HepG2 (cell line): ENCODE measurements around the gene PDE4D. TPM values are rescaled to one million over a fixed set of nuclear protein-coding genes. Genes with fewer than 3 reads are reported as not detected.

ENCODE experiments used
- ATAC-seq: fragments of 200-7000 bp; cut with Tn5 transposase; 3 replicates; pipeline ENCODE4 v1.9.1; 2020; ENCODE audit warnings: mild to moderate bottlenecking, moderate library complexity
- BruUV-seq: library from RNA; stranded (reverse); fragments of 400-500 nt; replicated peaks from 2 replicates; lab custom pipeline; 2021; lab: Mats Ljungman, UMichigan
- CTCF ChIA-PET: fragments of 300-600 bp; formaldehyde crosslinking; extraction: SDS; loops from one replicate; lab custom pipeline; 2021; ENCODE audit warnings: low total read pairs, inconsistent platforms, low intra/inter-chr PET ratio; lab: Yijun Ruan, JAX
- POLR2A ChIA-PET: fragments of 350-600 bp; sonication (Branson Sonifier 250); formaldehyde crosslinking; loops from one replicate; lab custom pipeline; 2020; ENCODE audit warnings: antibody characterized with exemption, inconsistent platforms; lab: Yijun Ruan, JAX
- DNase-seq: peaks from one replicate; pipeline ENCODE4 v3.0.0-alpha.2; 2015; ENCODE audit warnings: low spot score
- FAIRE-seq: peaks from 3 replicates; lab custom pipeline; 2011; peaks lifted over from hg19 to GRCh38; lab: Jason Lieb, UNC
- H2AFZ ChIP-seq: one replicate; pipeline ENCODE4 v1.6.1; 2011; ENCODE audit warnings: low read length, inconsistent platforms
- H3K27ac ChIP-seq: fragments of 300-600 bp; 3 replicates; pipeline ENCODE4 v1.8.0; 2011; ENCODE audit warnings: mixed run types, mild to moderate bottlenecking, mixed read lengths, low read length, inconsistent platforms; ENCODE audit not compliant: insufficient read depth; ENCODE audit errors: extremely low read length
- H3K27me3 ChIP-seq, 2 experiments: fragments of 200-600 bp in 1 of 2; 2 replicates in 1 of 2; 3 replicates in 1 of 2; pipeline versions ENCODE4 v1.6.0 to v1.8.0; 2011; ENCODE audit warnings: low read length in 2 of 2, mild to moderate bottlenecking in 2 of 2, moderate library complexity in 2 of 2, inconsistent platforms in 1 of 2; ENCODE audit not compliant: insufficient read depth in 2 of 2, control insufficient read depth in 1 of 2
- H3K36me3 ChIP-seq, 2 experiments: fragments of 200-600 bp in 1 of 2; replicated peaks in 1 of 2; 2 replicates in 1 of 2; 3 replicates in 1 of 2; pipeline versions ENCODE4 v1.5.1 to v1.8.0; 2011; ENCODE audit warnings: low read length in 2 of 2, inconsistent platforms in 1 of 2; ENCODE audit not compliant: insufficient read depth in 2 of 2, control insufficient read depth in 1 of 2
- H3K4me1 ChIP-seq: 2 replicates; pipeline ENCODE4 v1.5.1; 2012; ENCODE audit warnings: low read length, inconsistent platforms; ENCODE audit not compliant: insufficient read depth
- H3K4me2 ChIP-seq: 2 replicates; pipeline ENCODE4 v1.6.0; 2011; ENCODE audit warnings: low read depth, low read length, inconsistent platforms
- H3K4me3 ChIP-seq, 3 experiments: fragments of 200-600 bp in 1 of 3; sonication (generic), shearing (Covaris generic) in 1 of 3; replicated peaks in 1 of 3; 2 replicates each; pipeline ENCODE4 v1.5.1; 2011 to 2016; ENCODE audit warnings: low read length in 3 of 3, inconsistent platforms in 2 of 3, low read depth in 2 of 3, mild to moderate bottlenecking in 2 of 3, control low read depth in 1 of 3, mixed read lengths in 1 of 3; ENCODE audit not compliant: insufficient read depth in 1 of 3
- H3K79me2 ChIP-seq: one replicate; pipeline ENCODE4 v1.6.1; 2011; ENCODE audit warnings: low read length, inconsistent platforms; ENCODE audit not compliant: insufficient read depth
- H3K9ac ChIP-seq: 2 replicates; pipeline ENCODE4 v1.6.0; 2011; ENCODE audit warnings: mild to moderate bottlenecking, low read depth, low read length, inconsistent platforms; ENCODE audit not compliant: insufficient read depth
- H3K9me3 ChIP-seq: 2 replicates; pipeline ENCODE4 v1.5.1; 2012; ENCODE audit warnings: mild to moderate bottlenecking, low read length
- H4K20me1 ChIP-seq: 2 replicates; pipeline ENCODE4 v1.6.0; 2011; ENCODE audit warnings: inconsistent platforms, mild to moderate bottlenecking, low read length, moderate library complexity; ENCODE audit not compliant: insufficient read depth
- ARID4A ChIP-seq: sonication (generic); formaldehyde crosslinking; IDR thresholded peaks from 2 replicates; pipeline ENCODE4 v1.5.0; 2020; ENCODE audit warnings: mild to moderate bottlenecking, missing genetic modification reagents, borderline replicate concordance
- ARNT ChIP-seq: fragments of 450-650 bp; IDR thresholded peaks from 2 replicates; pipeline ENCODE4 v1.6.1; 2017
- BHLHE40 ChIP-seq: IDR thresholded peaks from 2 replicates; pipeline ENCODE4 v1.6.1; 2011; ENCODE audit warnings: low read length, improper control_type of control experiment
- CHCHD3 ChIP-seq: sonication (generic); formaldehyde crosslinking; IDR thresholded peaks from 2 replicates; pipeline ENCODE4 v1.8.0; 2022; ENCODE audit warnings: mild to moderate bottlenecking, missing genetic modification reagents, moderate library complexity
- GTF3A ChIP-seq: sonication (generic); formaldehyde crosslinking; conservative IDR thresholded peaks from 2 replicates; pipeline ENCODE4 v1.4.0; 2020; ENCODE audit warnings: mild to moderate bottlenecking, missing genetic modification reagents
- NFKB2 ChIP-seq: sonication (generic); formaldehyde crosslinking; IDR thresholded peaks from 2 replicates; pipeline ENCODE4 v1.4.0; 2020; ENCODE audit warnings: missing genetic modification reagents, borderline replicate concordance
- PRDM15 ChIP-seq: sonication (generic); formaldehyde crosslinking; IDR thresholded peaks from 2 replicates; pipeline ENCODE4 v1.4.0; 2020; ENCODE audit warnings: missing genetic modification reagents
- ZNF333 ChIP-seq: sonication (generic); formaldehyde crosslinking; IDR thresholded peaks from 2 replicates; pipeline ENCODE4 v1.4.0; 2020; ENCODE audit warnings: mild to moderate bottlenecking, missing genetic modification reagents, borderline replicate concordance
- ZNF44 ChIP-seq: sonication (generic); formaldehyde crosslinking; IDR thresholded peaks from 2 replicates; pipeline ENCODE4 v1.5.1; 2020; ENCODE audit warnings: mild to moderate bottlenecking, missing genetic modification reagents
- ZNF441 ChIP-seq: sonication (generic); formaldehyde crosslinking; IDR thresholded peaks from 2 replicates; pipeline ENCODE4 v1.7.0; 2021; ENCODE audit warnings: missing genetic modification reagents, borderline replicate concordance
- in situ Hi-C: cut with HindIII; loops from 2 replicates; pipeline ENCODE4 v1.10.0; 2017; ENCODE audit warnings: low pct_unique_long_range_greater_than_20kb; ENCODE audit not compliant: extremely low pct_ligation_motif_present
- intact Hi-C: fragments of 100-400 bp; cut with micrococcal nuclease; formaldehyde crosslinking; loops from one replicate; pipeline ENCODE4 v1.10.0; 2022; ENCODE audit not compliant: unreplicated experiment
- polyA plus RNA-seq, 8 experiments: library from polyadenylated mRNA; depleted of rRNA in 3 of 8; stranded (reverse) in 7 of 8; unstranded in 1 of 8; fragments of >200 nt; fragmentation: Illumina TruSeq in 4 of 8; extraction: Trizol in 4 of 8; gene quantifications; 2 replicates each; pipeline versions ENCODE4 v1.2.1 to v1.2.3, GENCODE V29; 2011 to 2016; ENCODE audit warnings: low read depth in 4 of 8, missing spikeins in 1 of 8, mixed read lengths in 1 of 8; ENCODE audit not compliant: insufficient read depth in 1 of 8
- total RNA-seq, 5 experiments: library from RNA; depleted of rRNA; stranded (reverse); fragments of >200 nt; fragmentation: Illumina TruSeq; extraction: Trizol; gene quantifications; 2 replicates each; pipeline ENCODE4 v1.2.3, GENCODE V29; 2016; ENCODE audit warnings: low read depth in 1 of 5
- TF ChIP-seq, protein P1 (sequence below): sonication (generic); formaldehyde crosslinking; IDR thresholded peaks from 2 replicates; pipeline ENCODE4 v1.9.0; 2021; ENCODE audit warnings: missing genetic modification reagents, borderline replicate concordance

The PDE4D gene
- total and polyA plus RNA-seq, 2 of the 13 experiments (the other 11 are each of a cell fraction or from before 2014, with no cell fraction given) = 7.0 to 12.2 TPM

- BruUV-seq = no TSS peak
- H3K9me3 ChIP-seq = no peaks in the 10 kb centered on the region
- no peak for TF ChIP-seq NFKB2 (CRISPR knock-in tag)
- no peak for TF ChIP-seq BHLHE40
- TF ChIP-seq ZNF333 (CRISPR knock-in tag) = no peak
- no peak for TF ChIP-seq ZNF44
- TF ChIP-seq ZNF441 (CRISPR knock-in tag) = no peak
- no peak for TF ChIP-seq ARNT
- TF ChIP-seq GTF3A (CRISPR knock-in tag) = no peak
- TF ChIP-seq ARID4A (CRISPR knock-in tag) = no peak
- TF ChIP-seq PRDM15 (CRISPR knock-in tag) = no peak
- no peak for TF ChIP-seq CHCHD3 (CRISPR knock-in tag)
- TF ChIP-seq, protein P1, sequence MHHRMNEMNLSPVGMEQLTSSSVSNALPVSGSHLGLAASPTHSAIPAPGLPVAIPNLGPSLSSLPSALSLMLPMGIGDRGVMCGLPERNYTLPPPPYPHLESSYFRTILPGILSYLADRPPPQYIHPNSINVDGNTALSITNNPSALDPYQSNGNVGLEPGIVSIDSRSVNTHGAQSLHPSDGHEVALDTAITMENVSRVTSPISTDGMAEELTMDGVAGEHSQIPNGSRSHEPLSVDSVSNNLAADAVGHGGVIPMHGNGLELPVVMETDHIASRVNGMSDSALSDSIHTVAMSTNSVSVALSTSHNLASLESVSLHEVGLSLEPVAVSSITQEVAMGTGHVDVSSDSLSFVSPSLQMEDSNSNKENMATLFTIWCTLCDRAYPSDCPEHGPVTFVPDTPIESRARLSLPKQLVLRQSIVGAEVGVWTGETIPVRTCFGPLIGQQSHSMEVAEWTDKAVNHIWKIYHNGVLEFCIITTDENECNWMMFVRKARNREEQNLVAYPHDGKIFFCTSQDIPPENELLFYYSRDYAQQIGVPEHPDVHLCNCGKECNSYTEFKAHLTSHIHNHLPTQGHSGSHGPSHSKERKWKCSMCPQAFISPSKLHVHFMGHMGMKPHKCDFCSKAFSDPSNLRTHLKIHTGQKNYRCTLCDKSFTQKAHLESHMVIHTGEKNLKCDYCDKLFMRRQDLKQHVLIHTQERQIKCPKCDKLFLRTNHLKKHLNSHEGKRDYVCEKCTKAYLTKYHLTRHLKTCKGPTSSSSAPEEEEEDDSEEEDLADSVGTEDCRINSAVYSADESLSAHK (CRISPR knock-in tag) = no peak
Measured at GRCh38 chr5:58983526-58984452, 909.7 kb downstream of the PDE4D start.

More at GRCh38 chr5:58983526-58984452, 909.7 kb downstream of the PDE4D start:
- in situ Hi-C loops (no loop called here), intact Hi-C loops (no loop called here)
- Histone ChIP-seq H3K27ac (no peak overlapping the region), H3K36me3 (no peaks in the 10 kb centered on the region), H4K20me1 (no peaks in the 10 kb centered on the region), H2AFZ (no peak overlapping the region), H3K4me1 (no peaks in the 10 kb centered on the region), H3K4me3 (no peak overlapping the region), H3K9ac (no peak overlapping the region), H3K4me2 (no peak overlapping the region), H3K79me2 (no peaks in the 10 kb centered on the region), H3K27me3 (no peaks in the 10 kb centered on the region)
- FAIRE-seq (no peak), DNase-seq (no peak), ATAC-seq (0 out of 3 replicates have a peak, but pooled peaks have one; percentile 22)
- CTCF ChIA-PET = no interaction called here
- POLR2A ChIA-PET = no interaction called here
